H1 (cell line): ENCODE data around the gene EDA. TPM values are rescaled to one million over a fixed set of nuclear protein-coding genes. Genes with fewer than 3 reads are reported as not detected.

Experiments used
- CTCF ChIA-PET: fragments of 300-600 bp; sonication (Branson Sonifier 250); formaldehyde crosslinking; loops from one replicate; lab custom pipeline; 2021; ENCODE audit not compliant: partially characterized antibody; lab: Charles Lee
- POLR2A ChIA-PET: fragments of 300-600 bp; sonication (Branson Sonifier 250); formaldehyde crosslinking; loops from one replicate; lab custom pipeline; 2021; ENCODE audit warnings: inconsistent platforms; ENCODE audit not compliant: partially characterized antibody; lab: Charles Lee
- DNase-seq, 2 experiments: peaks; one replicate each; pipeline versions ENCODE4 v3.0.0 to v3.0.0-alpha.2; 2010 to 2022; ENCODE audit warnings: low spot score in 2 of 2, low read depth in 1 of 2, mixed read lengths in 1 of 2
- FAIRE-seq: peaks from 2 replicates; lab custom pipeline; 2011; peaks lifted over from hg19 to GRCh38; lab: Jason Lieb, UNC
- H2AFZ ChIP-seq: 2 replicates; pipeline ENCODE4 v1.8.1; 2012; ENCODE audit warnings: low read length, inconsistent platforms
- H2AK5ac ChIP-seq: 2 replicates; pipeline ENCODE4 v1.6.1; 2013; ENCODE audit warnings: low read depth, low read length
- H2BK120ac ChIP-seq: replicated peaks from 2 replicates; pipeline ENCODE3; 2013; ENCODE audit warnings: low read depth, low read length, inconsistent platforms
- H2BK12ac ChIP-seq: 2 replicates; pipeline ENCODE4 v1.6.1; 2013; ENCODE audit warnings: low read depth, low read length
- H2BK15ac ChIP-seq: 2 replicates; pipeline ENCODE4 v1.6.1; 2013; ENCODE audit warnings: low read length
- H2BK20ac ChIP-seq: 2 replicates; pipeline ENCODE4 v1.6.1; 2013; ENCODE audit warnings: low read length
- H2BK5ac ChIP-seq: 2 replicates; pipeline ENCODE4 v1.6.1; 2013; ENCODE audit warnings: low read depth, low read length
- H3K14ac ChIP-seq: 2 replicates; pipeline ENCODE4 v1.6.1; 2013; ENCODE audit warnings: inconsistent platforms; ENCODE audit not compliant: insufficient read length
- H3K18ac ChIP-seq: 2 replicates; pipeline ENCODE4 v1.6.1; 2013; ENCODE audit warnings: low read length; ENCODE audit errors: extremely low read depth
- H3K23ac ChIP-seq: 2 replicates; pipeline ENCODE4 v1.6.1; 2013; ENCODE audit warnings: inconsistent platforms; ENCODE audit not compliant: insufficient read length
- H3K23me2 ChIP-seq: 2 replicates; pipeline ENCODE4 v1.6.1; 2013; ENCODE audit warnings: low read depth, low read length
- H3K27ac ChIP-seq: 2 replicates; pipeline ENCODE4 v1.6.1; 2011; ENCODE audit warnings: low read depth, low read length, inconsistent platforms
- H3K27me3 ChIP-seq, 4 experiments: replicated peaks in 1 of 4; 1 replicate in 1 of 4; 2 replicates in 3 of 4; pipeline versions ENCODE4 v1.6.1 to v1.8.1; 2011 to 2013; ENCODE audit warnings: low read length in 3 of 4, mild to moderate bottlenecking in 3 of 4, inconsistent platforms in 2 of 4, mixed read lengths in 2 of 4, moderate library complexity in 1 of 4; ENCODE audit not compliant: control insufficient read depth in 3 of 4, insufficient read depth in 3 of 4; ENCODE audit errors: extremely low read depth in 1 of 4
- H3K36me3 ChIP-seq, 4 experiments: 2 replicates each; pipeline versions ENCODE4 v1.6.1 to v1.8.1; 2011 to 2013; ENCODE audit warnings: mild to moderate bottlenecking in 4 of 4, low read length in 3 of 4, moderate library complexity in 2 of 4, control low read depth in 1 of 4, inconsistent platforms in 1 of 4; ENCODE audit not compliant: insufficient read depth in 4 of 4, control insufficient read depth in 2 of 4
- H3K4ac ChIP-seq: replicated peaks from 2 replicates; pipeline ENCODE3; 2013; ENCODE audit warnings: low read length, low read depth, mixed read lengths, inconsistent platforms; ENCODE audit not compliant: insufficient read length
- H3K4me1 ChIP-seq, 4 experiments: replicated peaks in 1 of 4; 1 replicate in 1 of 4; 2 replicates in 3 of 4; pipeline versions ENCODE4 v1.6.1 to v1.8.1; 2011 to 2013; ENCODE audit warnings: low read length in 3 of 4, inconsistent platforms in 2 of 4, mixed read lengths in 1 of 4; ENCODE audit not compliant: insufficient read depth in 4 of 4, control insufficient read depth in 3 of 4
- H3K4me2 ChIP-seq, 2 experiments: 2 replicates each; pipeline versions ENCODE4 v1.6.1 to v1.8.1; 2011 to 2013; ENCODE audit warnings: low read depth in 2 of 2, low read length in 2 of 2, control low read depth in 1 of 2, inconsistent platforms in 1 of 2, mild to moderate bottlenecking in 1 of 2; ENCODE audit not compliant: insufficient read depth in 1 of 2
- H3K4me3 ChIP-seq, 4 experiments: fragments of 200-600, 300-600 bp in 1 of 4; sonication (generic), shearing (Covaris generic), sonication (Bioruptor Twin) in 1 of 4; 2 replicates each; pipeline versions ENCODE4 v1.5.1 to v1.8.1; 2011 to 2016; ENCODE audit warnings: low read length in 4 of 4, low read depth in 3 of 4, control low read depth in 2 of 4, inconsistent platforms in 2 of 4, mild to moderate bottlenecking in 2 of 4, mixed read lengths in 1 of 4, moderate library complexity in 1 of 4; ENCODE audit not compliant: insufficient read depth in 2 of 4; ENCODE audit errors: extremely low read depth in 1 of 4
- H3K56ac ChIP-seq: replicated peaks from 2 replicates; pipeline ENCODE3; 2013; ENCODE audit warnings: low read depth, mild to moderate bottlenecking, mixed read lengths, low read length, inconsistent platforms; ENCODE audit not compliant: insufficient read length
- H3K79me1 ChIP-seq: 2 replicates; pipeline ENCODE4 v1.6.1; 2013; ENCODE audit warnings: low read depth, low read length, control low read depth
- H3K79me2 ChIP-seq, 2 experiments: 2 replicates each; pipeline versions ENCODE4 v1.6.1 to v1.8.1; 2012 to 2013; ENCODE audit warnings: low read length in 2 of 2, mild to moderate bottlenecking in 2 of 2, inconsistent platforms in 1 of 2; ENCODE audit not compliant: insufficient read depth in 2 of 2, control insufficient read depth in 1 of 2
- H3K9ac ChIP-seq, 4 experiments: replicated peaks in 1 of 4; 1 replicate in 1 of 4; 2 replicates in 3 of 4; pipeline versions ENCODE4 v1.6.1 to v1.8.1; 2011 to 2013; ENCODE audit warnings: low read depth in 3 of 4, low read length in 3 of 4, control low read depth in 2 of 4, mild to moderate bottlenecking in 2 of 4, moderate library complexity in 2 of 4, inconsistent platforms in 1 of 4; ENCODE audit errors: extremely low read depth in 1 of 4
- H3K9me3 ChIP-seq, 2 experiments: 2 replicates each; pipeline versions ENCODE4 v1.6.1 to v1.8.1; 2012 to 2013; ENCODE audit warnings: mild to moderate bottlenecking in 2 of 2, moderate library complexity in 2 of 2, control low read depth in 1 of 2, inconsistent platforms in 1 of 2, low read depth in 1 of 2, low read length in 1 of 2, mixed read lengths in 1 of 2; ENCODE audit not compliant: insufficient read depth in 2 of 2
- H4K20me1 ChIP-seq, 2 experiments: replicated peaks in 1 of 2; 2 replicates each; pipeline versions ENCODE3 to v1.8.1; 2011 to 2013; ENCODE audit warnings: inconsistent platforms in 2 of 2, low read length in 2 of 2, mild to moderate bottlenecking in 1 of 2; ENCODE audit not compliant: insufficient read depth in 2 of 2, control insufficient read depth in 1 of 2
- H4K5ac ChIP-seq: 2 replicates; pipeline ENCODE4 v1.6.1; 2013; ENCODE audit warnings: low read length, low read depth, mixed read lengths, inconsistent platforms; ENCODE audit not compliant: insufficient read length
- H4K8ac ChIP-seq: 2 replicates; pipeline ENCODE4 v1.8.0; 2013; ENCODE audit warnings: mild to moderate bottlenecking, moderate library complexity, low read length, inconsistent platforms; ENCODE audit not compliant: insufficient read depth; ENCODE audit errors: extremely low read depth
- H4K91ac ChIP-seq: replicated peaks from 2 replicates; pipeline ENCODE3; 2013; ENCODE audit warnings: low read length, mixed read lengths, inconsistent platforms; ENCODE audit not compliant: insufficient read length
- FOSL1 ChIP-seq: IDR thresholded peaks from 2 replicates; pipeline ENCODE4 v1.6.1; 2011; ENCODE audit warnings: mild to moderate bottlenecking, low read depth, low read length, moderate library complexity; ENCODE audit not compliant: insufficient read depth
- HDAC2 ChIP-seq, 2 experiments: fragments of 300-600 bp in 1 of 2; sonication (generic) in 1 of 2; IDR thresholded peaks; 2 replicates each; pipeline ENCODE4 v1.6.1; 2011 to 2012; ENCODE audit warnings: low read depth in 2 of 2, low read length in 2 of 2, mild to moderate bottlenecking in 2 of 2, moderate library complexity in 2 of 2, borderline replicate concordance in 1 of 2, inconsistent platforms in 1 of 2
- KDM4A ChIP-seq: IDR thresholded peaks from one replicate; pipeline ENCODE4 v1.7.1; 2012; ENCODE audit warnings: low read depth, mild to moderate bottlenecking, moderate library complexity, low read length, inconsistent platforms; ENCODE audit not compliant: severe bottlenecking
- TEAD4 ChIP-seq: IDR thresholded peaks from 2 replicates; pipeline ENCODE4 v1.6.1; 2012; ENCODE audit warnings: low read depth, low read length, inconsistent platforms, mixed read lengths
- WGBS, 2 experiments: shearing (Covaris generic) in 1 of 2; methylation state at CpG; one replicate each; pipeline versions ENCODE4 v1.1.6 to v1.1.7; 2013 to 2015; ENCODE audit warnings: low lambda C conversion rate in 2 of 2, mixed read lengths in 2 of 2, inconsistent platforms in 1 of 2, low coverage in 1 of 2, missing lambda C conversion rate in 1 of 2; ENCODE audit not compliant: insufficient replicate concordance in 2 of 2, insufficient coverage in 1 of 2, insufficient read length in 1 of 2; ENCODE audit errors: extremely low coverage in 1 of 2, missing lambda C conversion rate in 1 of 2; 5-methylcytosine and 5-hydroxymethylcytosine counted together
- polyA plus RNA-seq, 7 experiments: library from polyadenylated mRNA; depleted of rRNA in 3 of 7; stranded (reverse) in 5 of 7; unstranded in 2 of 7; fragments of >200 nt in 5 of 7; fragments of 200-250 nt in 2 of 7; gene quantifications; 1 replicate in 5 of 7; 2 replicates in 1 of 7; 4 replicates in 1 of 7; pipeline versions ENCODE4 v1.2.1 to v1.2.3, GENCODE V29; 2011 to 2013; ENCODE audit warnings: missing spikeins in 2 of 7, mixed read lengths in 2 of 7
- total RNA-seq: library from RNA; stranded (reverse); fragmentation: NEBNext Ultra II Directional; extraction: Animal tissue kit (Norgen Biotek cat#: 25700); gene quantifications from 2 replicates; pipeline ENCODE4 v1.2.1, GENCODE V29; 2021
- TF ChIP-seq, protein P1 (sequence below): IDR thresholded peaks from 2 replicates; pipeline ENCODE4 v1.6.1; 2012; ENCODE audit warnings: inconsistent platforms

EDA gene
- total and polyA plus RNA-seq, 2 of the 8 experiments (the other 6 are each of a cell fraction or from before 2014, with no cell fraction given) = 7.5 to 10.5 TPM

DNA sequence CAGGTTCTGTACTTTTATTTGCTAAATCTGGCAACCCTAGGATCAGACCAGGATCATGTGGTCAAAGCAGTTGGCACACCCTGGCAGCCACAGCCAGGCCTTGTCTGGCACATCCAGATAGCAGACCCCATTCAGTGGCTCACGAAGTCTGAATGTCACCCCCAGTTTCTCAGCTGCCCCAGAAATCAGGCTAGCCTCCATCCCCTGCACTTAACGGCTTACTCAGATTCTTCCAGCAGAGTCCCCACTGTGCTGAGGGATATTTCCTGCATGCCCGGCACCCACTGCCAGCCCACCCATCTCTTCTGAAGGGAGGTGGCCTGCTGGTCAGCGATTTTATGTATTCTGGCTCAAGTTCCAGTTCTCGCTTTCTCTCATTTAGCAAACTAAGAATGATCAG is 438.5 kb downstream of the EDA start:
- Histone ChIP-seq H4K91ac (no peak overlapping the region), H3K9ac (no peak overlapping the region), H3K9me3 (no peaks in the 10 kb centered on the region), H2BK5ac (no peak overlapping the region), H3K4ac (no peak overlapping the region), H2AK5ac (no peak overlapping the region), H3K27ac (no peak overlapping the region), H3K79me2 (no peaks in the 10 kb centered on the region), H3K56ac (no peak overlapping the region), H3K79me1 (no peaks in the 10 kb centered on the region), H4K5ac (no peak overlapping the region), H2BK20ac (no peak overlapping the region), H3K27me3 (no peaks in the 10 kb centered on the region), H4K20me1 (no peaks in the 10 kb centered on the region), H3K18ac (no peak overlapping the region), H2BK120ac (no peak overlapping the region), H3K14ac (no peak overlapping the region), H3K23ac (no peak overlapping the region), H2BK15ac (no peak overlapping the region), H3K4me2 (no peak overlapping the region), H4K8ac (no peak overlapping the region), H2BK12ac (no peak overlapping the region), H3K4me1 (no peaks in the 10 kb centered on the region), H3K23me2 (no peaks in the 10 kb centered on the region), H3K4me3 (no peak overlapping the region), H3K36me3 (no peaks in the 10 kb centered on the region), H2AFZ (no peak overlapping the region)
- ChIA-PET POLR2A (no interaction called here), CTCF (no interaction called here)
- TF ChIP-seq FOSL1 (no peak), TEAD4 (no peak), KDM4A (no peak), HDAC2 (IDR thresholded peaks at IDR 0.05; ENCODE audit: borderline replicate concordance in 1 of 2, low read depth in 2 of 2, low read length in 2 of 2) (no peak)
- TF ChIP-seq, protein P1, sequence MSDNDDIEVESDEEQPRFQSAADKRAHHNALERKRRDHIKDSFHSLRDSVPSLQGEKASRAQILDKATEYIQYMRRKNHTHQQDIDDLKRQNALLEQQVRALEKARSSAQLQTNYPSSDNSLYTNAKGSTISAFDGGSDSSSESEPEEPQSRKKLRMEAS = no peak
- 95% methylated on average over 5 of the region's 5 CpGs; no CpG with 5 or more reads in 1 of the 2 experiments for WGBS, 2 experiments
- DNase-seq = no peak
- no peak for FAIRE-seq
